Fibroblast of gingiva (primary cell): ENCODE results near the gene PGBD5.
"Not testable (repeated sequence)": the region's sequence is repeated elsewhere in the genome, so short reads cannot be mapped to it uniquely, and the experiment has no call there.

Experiments used
- DNase-seq: peaks from one replicate; pipeline ENCODE4 v3.0.0-alpha.2; 2011; ENCODE audit warnings: low read depth

The PGBD5 gene, protein sequence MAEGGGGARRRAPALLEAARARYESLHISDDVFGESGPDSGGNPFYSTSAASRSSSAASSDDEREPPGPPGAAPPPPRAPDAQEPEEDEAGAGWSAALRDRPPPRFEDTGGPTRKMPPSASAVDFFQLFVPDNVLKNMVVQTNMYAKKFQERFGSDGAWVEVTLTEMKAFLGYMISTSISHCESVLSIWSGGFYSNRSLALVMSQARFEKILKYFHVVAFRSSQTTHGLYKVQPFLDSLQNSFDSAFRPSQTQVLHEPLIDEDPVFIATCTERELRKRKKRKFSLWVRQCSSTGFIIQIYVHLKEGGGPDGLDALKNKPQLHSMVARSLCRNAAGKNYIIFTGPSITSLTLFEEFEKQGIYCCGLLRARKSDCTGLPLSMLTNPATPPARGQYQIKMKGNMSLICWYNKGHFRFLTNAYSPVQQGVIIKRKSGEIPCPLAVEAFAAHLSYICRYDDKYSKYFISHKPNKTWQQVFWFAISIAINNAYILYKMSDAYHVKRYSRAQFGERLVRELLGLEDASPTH

DNA sequence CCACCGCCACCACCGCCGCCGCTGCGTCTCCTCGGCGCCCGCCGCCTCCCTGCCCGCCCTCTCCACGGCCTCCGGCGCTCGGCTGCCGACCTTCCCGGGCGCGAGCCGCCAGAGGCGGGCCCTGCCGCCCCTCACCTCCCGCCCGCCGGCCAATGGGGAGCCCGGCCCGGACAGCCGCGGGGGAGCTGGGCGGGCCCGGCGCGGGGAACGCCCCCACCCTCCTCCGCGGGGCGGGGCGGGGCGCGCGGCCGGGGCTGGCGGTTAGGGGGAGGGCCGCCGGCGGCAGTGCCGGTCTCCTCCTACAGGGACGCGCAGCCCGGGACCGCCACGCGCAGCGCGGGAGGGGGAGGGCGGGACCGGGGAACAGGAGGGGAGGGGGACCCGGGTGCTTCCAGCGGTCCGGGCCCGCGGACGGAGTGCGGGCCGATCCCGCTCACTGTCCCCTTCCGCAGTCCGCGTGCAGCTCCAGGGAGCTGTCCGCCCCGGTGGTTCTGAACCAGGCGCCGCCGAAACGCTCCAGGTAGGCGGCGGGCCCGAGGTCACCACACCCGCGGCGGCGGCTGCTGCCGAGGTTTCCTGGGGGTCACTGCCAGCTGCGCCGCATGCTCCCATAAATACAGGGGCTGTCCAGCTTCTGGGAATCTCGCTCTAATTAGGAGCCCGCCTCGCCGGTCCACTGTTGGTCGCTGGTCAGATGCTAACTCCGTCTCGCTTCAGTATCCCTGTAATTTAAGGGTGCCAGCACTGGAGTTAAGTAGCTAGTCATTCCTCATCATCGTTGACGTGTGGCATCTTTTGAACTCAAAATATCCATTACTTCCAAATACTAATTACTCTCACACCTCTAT, at the start of gene PGBD5:
PGBD5 (minus strand) TSS at position 87 of the 848 bp plus-strand sequence. CDS start 404 bp downstream, outside the sequence.
- DNase-seq, result peak; percentile 29

DNA sequence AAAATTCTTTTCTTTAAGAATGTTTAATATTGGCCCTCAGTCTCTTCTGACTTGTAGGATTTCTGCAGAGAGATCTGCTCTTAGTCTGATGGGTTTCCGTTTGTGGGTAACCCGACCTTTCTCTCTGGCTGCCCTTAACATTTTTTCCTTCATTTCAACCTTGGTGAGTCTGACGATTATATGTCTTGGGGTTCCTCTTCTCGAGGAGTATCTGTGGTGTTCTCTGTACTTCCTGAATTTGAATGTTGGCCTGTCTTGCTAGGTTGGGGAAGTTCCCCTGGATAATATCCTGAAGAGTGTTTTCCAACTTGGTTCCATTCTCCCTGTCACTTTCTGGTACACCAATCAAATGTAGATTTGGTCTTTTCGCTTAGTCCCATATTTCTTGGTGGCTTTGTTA, 48.8 kb upstream of the PGBD5 start:
- not testable (repeated sequence) for DNase-seq

DNA sequence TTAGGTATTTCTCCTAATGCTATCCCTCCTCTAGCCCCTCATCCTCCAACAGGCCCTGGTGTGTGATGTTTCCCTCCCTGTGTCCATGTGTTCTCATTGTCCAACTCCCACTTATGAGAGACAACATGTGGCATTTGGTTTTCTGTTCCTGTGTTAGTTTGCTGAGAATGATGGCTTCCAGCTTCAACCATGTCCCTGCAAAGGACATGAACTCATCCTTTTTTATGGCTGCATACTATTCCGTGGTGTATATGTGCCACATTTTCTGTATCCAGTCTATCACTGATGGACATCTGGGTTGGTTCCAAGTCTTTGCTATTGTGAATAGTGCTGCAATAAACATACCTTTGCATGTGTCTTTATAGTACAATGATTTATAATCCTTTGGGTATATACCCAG, 44.6 kb upstream of the PGBD5 start:
- DNase-seq, result not testable (repeated sequence)

DNA sequence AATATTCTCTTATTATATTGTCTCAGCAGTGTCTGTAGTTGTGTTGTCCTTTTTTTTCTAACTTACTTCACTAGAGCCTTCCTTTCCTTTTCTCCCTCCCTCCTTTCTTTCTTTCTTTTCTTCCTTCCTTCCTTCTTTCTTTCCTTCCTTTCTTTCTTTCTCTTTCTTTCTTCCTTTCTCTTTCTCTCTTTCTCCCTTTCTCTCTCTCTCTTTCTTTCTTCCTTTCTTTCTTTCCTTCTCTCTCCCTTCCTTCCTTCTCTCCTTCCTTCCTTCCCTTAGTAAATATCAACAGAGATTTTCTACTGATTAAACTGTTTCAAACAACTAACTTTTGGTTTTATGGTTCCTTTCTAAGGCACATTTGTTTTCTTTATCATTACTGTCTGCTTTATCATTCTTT, 43.1 kb upstream of the PGBD5 start:
- DNase-seq, result no peak

DNA sequence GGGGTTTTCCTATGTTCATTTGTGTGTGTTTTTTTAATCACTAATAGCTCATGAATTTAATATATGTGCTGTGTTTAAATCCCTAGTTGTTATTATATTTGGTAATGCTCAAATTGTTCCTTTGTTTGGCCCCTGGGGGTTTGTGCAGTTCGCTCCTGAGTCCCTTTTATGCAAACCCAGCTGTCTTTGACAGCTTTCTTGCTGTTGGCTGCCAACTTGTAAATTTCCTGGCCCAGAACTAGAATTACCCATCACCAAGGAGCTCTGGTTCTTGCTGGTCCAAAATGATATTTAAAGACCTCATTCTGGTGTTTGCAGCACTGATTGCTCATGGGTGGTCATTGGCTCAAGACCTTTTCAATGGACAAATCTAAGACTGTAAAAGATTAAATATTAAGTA, 39.6 kb upstream of the PGBD5 start:
- DNase-seq, result no peak

DNA sequence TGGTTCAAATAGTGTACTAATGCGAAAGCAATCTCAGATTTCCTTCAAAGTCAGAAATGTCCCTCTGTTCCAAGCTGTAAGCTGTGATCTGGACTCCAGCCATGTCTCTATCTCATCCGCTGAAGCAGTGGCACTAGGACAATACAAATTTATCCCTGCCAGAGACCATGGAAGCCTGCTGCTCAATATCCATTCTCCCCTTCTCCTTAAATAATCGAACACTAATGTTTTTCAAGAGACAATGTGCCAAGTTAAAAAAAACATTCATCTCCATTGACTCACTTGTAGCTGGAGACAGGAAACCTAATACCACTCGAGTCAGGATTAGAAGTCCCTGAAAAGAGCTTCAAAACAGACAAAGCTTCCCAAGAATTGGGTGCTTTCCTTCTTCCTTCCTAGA, 38.5 kb upstream of the PGBD5 start:
- DNase-seq, result no peak

DNA sequence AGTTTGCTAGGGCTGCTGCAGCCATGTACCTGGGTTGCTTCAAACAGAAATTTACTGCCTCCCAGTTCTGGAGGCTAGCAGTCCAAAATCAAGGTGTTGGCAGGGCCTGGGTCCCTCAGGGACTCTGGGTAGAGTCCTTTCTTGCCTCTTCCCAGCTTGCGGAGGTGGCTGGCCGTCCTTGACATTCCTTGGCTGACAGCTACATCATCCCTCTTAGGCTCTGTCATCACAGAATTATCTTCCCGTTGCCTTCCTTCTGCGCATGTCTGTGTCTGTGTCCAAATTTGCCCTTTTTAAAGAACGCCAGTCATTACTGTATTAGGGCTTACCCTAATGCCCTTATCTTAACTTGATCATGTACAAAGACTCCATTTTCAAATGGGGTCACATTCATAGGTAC, 37.6 kb upstream of the PGBD5 start:
- no peak for DNase-seq

DNA sequence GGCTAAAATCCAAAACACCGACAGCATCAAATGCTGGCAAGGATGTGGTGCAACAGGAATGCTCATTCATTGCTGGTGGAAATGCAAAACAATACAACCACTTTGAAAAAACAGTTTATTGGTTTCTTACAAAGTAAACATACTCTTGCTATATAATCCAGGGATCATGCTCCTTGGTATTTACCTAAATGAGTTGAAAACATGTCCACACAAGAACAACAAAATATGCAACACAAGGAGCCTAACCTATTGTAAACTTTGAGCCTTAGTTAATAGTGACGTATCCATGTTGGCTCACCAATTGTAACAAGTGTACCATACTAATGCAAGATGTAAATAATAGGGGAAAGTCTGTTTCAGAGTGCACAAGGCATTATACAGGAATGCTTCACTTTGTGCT, 37.2 kb upstream of the PGBD5 start:
- no peak for DNase-seq

DNA sequence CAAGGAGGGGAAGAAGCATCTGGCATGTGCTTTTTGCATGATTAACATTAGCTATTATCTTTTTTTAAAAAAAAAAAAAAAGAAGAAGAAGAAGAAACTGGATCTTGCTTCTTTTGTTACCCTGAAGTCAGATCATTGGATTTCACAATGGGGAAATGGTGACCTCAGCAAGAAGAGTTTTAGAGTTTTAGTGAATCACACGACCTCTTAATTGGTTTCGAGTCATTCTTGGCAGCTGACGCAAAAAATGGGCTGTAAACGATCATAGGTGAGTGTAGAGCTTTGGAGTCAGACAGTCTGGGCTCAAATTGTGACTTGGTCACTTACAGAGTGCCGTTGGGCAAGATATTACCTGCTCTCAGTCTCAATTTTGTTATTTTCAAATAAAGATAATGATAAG, 33.3 kb upstream of the PGBD5 start:
- DNase-seq, result peak; percentile 44

DNA sequence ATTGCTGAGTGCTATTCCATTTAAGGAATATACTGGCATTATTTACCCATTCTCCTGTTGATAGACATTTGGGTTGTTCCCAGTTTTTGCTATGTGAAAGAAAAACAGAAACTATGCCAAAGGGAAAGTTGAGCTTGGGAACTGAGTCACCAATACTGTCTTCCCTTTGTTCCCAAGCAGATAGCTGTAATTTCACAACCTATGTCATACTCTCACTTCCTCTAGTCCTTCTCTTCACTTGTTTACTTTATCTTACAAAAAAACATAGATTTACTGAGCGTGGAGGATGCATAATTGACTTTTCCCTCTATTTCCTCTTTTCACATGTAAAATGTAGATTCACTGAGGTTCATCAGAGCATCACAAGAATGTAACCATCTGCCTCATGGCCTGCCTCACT, 32.4 kb upstream of the PGBD5 start:
- DNase-seq, result peak; percentile 21

DNA sequence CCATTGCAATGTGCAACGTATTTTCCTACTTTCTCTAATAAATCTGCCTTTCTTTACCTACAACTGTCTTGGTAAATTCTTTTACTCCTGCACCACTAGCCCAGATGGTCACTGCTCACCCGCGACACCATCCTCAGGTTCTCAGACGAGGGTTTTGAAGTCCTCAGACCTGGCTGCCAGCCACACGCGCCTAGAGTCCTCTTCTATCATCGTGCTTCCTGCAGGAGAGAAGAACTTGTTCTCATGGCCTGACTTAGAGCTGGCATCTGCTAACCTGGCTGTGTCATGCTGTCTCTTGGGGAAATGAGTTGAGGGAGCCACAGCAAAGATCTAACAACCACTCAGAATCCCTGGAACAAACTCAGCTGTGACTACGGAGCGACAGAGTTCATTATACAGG, 30.3 kb upstream of the PGBD5 start:
- no peak for DNase-seq

DNA sequence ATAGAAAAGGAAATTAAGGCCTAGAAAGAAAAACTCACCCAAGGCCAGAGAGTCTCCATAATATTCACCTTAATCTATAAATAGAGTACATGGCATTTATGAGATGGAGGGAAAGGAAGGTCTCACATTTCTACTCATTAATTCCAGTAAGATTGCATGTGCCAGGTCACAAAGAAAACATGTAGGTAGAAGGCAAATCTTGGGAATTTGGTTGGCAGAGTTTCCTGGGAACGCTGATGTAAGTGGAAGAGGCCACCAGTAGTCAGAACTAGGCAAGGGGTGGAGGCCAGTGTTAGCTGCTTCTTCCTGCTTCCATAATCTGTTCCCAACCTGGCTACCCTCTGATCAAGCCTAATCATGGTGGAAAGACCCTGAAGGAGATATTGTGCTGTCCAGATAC, 29.2 kb upstream of the PGBD5 start:
- DNase-seq, result no peak

DNA sequence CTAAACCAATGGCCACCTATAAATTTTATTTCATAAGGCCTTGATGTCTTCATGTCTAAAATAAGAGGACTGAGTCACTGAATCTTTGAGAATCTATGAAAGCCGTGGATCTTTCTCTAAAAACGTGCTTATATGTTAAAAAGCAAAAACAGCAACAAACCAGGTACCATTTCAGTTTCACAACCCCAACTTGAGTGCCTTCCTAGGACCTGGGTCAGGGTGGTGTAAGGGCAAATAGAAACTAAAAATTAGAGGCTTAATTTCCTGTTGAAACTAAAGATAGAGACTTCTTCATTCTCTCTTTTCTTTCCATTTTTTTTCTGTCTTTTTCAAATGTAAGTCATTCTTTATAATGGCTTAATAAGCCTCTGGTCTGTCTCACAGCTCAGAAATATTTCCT, 27.2 kb upstream of the PGBD5 start:
- DNase-seq, result no peak

DNA sequence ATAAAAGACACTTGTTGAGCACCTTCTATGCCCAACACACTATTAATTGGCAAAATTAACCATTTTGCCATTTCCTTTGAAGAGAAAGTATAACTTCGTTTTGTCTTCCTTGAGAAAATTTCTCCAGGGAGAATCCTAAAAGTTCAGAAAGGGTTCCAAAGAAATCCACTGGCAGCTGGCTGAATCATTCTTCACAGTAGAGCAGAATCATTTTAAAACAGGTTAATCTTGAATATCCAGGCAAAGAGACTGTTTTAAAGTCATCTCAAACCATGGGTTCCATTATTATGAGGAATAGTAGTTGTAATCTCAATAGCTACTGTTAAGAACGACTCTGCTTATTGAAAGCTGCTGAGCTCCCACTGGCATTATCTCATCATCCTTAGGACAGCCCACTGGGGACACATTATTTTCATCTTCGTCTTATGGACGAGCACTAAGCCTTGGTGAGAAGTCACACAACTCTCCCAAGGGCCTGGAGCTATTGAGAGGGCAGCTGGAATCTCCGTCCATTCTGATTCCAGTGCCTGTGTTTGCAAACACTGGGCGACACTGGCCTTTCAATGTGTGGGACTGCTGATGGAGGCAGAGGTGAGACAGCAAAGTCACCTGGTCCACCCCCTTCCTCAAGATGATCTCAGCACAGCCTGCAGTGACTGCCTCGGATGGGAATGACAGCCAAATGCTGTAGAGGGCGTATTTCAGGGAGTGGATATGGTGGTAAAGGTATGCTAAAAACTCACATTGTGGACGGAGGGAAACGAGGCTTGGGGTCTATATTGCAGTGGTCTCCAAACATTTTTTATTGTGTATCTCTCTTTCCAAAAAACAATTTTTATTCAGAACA, 15.3 kb upstream of the PGBD5 start:
- no peak for DNase-seq

DNA sequence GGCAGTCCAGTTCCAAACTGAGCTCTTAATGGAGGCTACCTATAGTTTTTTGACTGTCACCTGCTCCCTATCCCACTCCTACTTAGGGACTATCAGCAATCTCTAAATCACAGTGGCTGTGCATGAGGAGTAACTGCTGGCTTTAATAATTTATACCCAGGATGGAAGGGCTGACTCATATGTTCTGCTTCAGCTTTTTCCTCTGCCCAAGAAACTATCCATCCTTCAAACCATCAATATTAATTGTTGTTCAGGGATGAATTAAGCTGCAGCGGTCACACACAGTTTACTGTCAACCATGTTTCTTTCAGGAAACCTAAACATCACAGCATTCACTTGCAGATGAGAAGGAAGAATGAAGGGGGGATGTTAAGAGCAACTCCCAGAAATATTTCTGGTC, 9.0 kb upstream of the PGBD5 start:
- DNase-seq, result no peak

DNA sequence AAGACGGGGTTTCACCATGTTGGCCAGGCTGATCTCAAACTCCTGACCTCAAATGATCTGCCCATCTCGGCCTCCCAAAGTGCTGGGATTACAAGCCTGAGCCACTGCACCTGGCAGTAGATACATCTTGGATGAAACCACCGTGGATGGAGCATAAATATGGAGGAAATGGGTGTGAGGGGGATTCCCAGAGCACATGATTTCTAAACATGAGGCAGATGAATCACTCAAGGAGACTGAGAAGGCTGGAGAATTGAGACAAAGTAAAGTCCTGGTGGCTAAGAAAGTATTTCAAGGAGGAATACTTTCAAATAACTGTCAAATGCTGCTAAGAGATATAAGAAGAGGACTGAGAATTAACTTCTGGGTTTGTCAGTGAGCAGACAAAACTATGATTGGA, 5.4 kb upstream of the PGBD5 start:
- DNase-seq, result no peak

DNA sequence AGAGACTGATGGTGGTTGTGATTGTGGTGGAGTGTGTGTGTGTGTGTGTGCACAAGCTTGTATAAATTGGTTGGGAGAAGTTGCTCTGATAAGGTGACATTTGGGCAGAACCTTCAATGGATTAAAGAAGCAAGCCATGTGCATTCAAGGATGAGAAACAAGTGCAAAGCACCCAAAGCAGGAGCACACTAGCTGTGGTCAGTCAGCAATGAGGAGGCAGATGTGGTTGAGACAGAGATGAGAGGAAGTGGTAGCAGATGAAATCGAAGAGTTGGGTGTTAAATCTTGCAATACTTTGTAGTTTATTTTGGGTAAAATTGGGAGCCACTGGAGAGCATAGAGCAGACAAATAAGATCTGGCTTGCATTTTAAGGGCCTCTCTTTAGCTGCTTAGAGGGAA, 4.4 kb upstream of the PGBD5 start:
- DNase-seq, result no peak

DNA sequence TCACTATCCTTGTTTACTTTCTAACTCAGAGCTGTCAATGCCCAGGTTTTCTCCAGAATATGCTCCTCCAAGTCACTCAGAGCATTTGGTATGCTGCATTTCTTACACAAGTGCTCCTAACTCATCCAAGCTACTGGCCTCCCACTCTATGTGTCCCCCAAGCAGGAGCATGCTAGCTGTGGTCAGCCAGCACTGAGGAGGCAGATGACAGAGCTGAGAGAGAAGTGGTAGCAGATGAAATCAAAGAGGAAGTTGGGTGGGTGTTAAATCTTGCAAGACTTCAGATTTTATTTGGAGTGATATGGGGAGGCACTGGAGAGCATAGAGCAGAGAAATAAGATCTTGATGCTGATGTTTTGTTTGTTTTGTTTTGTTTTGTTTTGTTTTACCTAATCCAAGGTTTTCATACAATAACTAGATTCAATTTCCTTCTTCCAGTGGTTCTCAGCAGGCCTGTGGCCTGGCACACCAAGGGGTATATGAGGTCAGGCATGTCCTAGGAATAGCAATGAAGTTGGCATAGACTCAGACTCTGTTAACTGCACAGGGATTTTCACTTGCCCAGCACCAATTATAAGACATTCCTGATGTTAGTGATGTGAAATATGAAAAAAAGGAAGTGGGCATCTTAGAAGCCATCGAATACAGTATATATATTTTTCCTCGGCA, 3.1 kb upstream of the PGBD5 start:
- DNase-seq, result no peak

DNA sequence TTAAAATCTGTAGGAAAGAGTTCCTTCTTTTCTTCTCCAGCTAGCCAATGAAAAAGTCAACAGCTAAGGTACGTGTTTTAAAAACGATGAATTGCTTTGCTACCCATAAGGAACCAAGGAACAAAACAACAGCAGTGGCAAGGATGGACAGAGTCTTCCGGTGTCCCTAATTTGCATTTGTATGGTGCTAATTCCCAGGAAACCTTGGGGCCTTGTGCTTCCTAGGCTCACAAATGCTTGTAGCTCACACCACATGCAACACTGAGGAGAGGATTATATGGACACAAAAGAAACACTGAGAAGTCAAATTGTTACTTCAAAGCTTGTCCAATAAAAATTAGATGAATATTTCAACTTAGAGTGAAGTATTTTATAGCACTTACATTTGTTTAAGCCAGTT, 1.8 kb upstream of the PGBD5 start:
- no peak for DNase-seq

DNA sequence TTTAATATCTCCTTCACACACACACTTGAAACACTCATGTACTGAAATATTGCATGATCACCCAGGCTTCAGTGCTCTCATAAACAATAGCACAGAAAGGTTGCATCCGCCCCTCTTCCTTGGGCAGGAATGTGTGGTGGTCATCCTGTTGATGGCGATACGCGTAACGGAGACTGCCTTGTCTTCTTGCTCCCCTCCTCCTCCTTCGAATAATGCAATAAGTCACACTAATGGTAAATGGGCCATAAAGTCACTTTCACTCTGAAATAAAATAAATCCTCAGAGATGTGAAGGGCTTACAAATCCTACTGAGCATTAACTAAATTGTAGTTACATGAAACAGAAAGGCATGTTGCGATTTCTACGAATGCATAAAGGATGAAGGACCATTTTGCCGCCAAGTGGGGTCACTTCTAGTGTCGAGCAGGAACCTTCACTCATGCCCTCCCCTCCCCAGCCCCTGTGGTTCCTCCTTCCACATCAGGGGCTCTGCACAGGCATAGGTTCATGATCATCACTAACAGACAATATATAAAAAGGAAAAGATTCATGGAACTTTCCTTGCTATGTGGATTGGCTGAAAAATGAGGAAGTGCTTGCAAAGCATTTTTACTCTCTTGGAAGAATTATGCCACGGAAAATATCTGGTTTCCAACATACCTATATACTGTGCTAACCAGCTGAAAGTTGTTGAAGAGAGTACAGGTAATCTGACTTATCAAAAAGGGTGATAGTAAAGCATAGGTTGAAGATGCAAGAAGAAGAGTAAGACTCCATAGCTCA, 1.2 kb upstream of the PGBD5 start:
- DNase-seq, result no peak
